IPS-18a (cell line): Measurements from ENCODE around the gene ITGB2.

Experiments used
- H3K27ac ChIP-seq: one replicate; pipeline ENCODE4 v1.5.1; 2013; ENCODE audit warnings: low read length
- H3K27me3 ChIP-seq: one replicate; pipeline ENCODE4 v1.6.1; 2013; ENCODE audit warnings: mild to moderate bottlenecking, low read length; ENCODE audit not compliant: control insufficient read depth, insufficient read depth
- H3K36me3 ChIP-seq: one replicate; pipeline ENCODE4 v1.6.1; 2013; ENCODE audit warnings: low read depth, low read length; ENCODE audit not compliant: control insufficient read depth
- H3K4me1 ChIP-seq: one replicate; pipeline ENCODE4 v1.6.1; 2013; ENCODE audit warnings: low read depth, low read length; ENCODE audit not compliant: control insufficient read depth
- H3K4me3 ChIP-seq: one replicate; pipeline ENCODE4 v1.5.1; 2013; ENCODE audit warnings: low read length
- H3K9ac ChIP-seq: one replicate; pipeline ENCODE4 v1.6.1; 2013; ENCODE audit warnings: mild to moderate bottlenecking, low read length, moderate library complexity
- H3K9me3 ChIP-seq: one replicate; pipeline ENCODE4 v1.6.1; 2013; ENCODE audit warnings: low read depth, low read length; ENCODE audit not compliant: control insufficient read depth

Gene ITGB2

DNA sequence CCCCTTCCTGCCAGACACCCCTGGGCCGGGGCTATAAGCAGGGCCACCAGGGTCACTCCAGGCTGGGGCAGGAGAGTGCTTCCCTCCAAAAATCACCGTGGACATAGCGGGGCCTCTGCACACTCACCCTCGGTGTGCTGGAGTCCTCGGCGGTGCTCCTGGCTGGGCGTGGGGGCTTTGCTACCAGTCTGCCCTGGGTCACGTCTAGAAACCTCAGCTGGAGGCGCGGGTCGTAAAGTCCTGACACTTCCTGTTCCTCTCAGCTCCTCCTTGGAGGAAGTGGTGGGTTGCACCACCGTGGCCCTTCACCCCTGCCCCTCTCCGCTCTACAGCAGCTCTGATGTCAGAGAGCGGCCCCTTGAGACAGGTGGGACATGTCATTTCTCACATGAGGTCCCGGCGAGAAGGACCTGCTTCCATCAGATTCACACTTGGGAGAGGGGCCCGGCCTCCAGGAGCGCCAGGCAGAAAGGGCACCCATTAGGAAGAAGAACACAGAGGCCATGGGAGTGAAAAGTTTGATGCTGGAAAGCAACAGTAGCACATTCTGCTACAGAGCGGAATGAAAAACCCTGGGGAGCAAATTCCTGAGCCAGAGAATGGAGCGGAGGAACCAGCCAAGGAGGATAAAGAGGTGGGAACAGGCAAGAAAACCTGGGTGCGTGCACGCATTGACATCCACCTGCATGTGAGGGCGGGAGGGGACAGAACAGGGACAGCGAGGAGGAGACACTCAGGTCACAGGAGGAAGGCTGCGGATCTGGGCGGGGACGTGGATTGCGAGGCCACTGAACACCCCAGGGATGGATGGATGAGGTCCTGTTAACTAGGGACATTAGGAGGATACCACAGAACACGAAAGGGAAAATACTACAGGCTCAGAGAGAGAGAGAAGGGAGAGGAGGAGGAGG, at the start of gene ITGB2:
ITGB2 (minus strand) TSS at position 206 of the 911 bp plus-strand sequence. CDS start 10,117 bp downstream, outside the sequence.
- H3K9ac ChIP-seq, result no peak within 1 kb of the TSS
- H3K4me3 ChIP-seq, result peak within 1 kb of the TSS; percentile 55
- H3K36me3 ChIP-seq, result no peaks in the 10 kb centered on the region
- H3K4me1 ChIP-seq, result no peaks in the 10 kb centered on the region
- H3K27me3 ChIP-seq, result peaks cover 83% of the 10 kb centered on the region
- no peaks in the 10 kb centered on the region for H3K9me3 ChIP-seq
- H3K27ac ChIP-seq, result no peak within 1 kb of the TSS

DNA sequence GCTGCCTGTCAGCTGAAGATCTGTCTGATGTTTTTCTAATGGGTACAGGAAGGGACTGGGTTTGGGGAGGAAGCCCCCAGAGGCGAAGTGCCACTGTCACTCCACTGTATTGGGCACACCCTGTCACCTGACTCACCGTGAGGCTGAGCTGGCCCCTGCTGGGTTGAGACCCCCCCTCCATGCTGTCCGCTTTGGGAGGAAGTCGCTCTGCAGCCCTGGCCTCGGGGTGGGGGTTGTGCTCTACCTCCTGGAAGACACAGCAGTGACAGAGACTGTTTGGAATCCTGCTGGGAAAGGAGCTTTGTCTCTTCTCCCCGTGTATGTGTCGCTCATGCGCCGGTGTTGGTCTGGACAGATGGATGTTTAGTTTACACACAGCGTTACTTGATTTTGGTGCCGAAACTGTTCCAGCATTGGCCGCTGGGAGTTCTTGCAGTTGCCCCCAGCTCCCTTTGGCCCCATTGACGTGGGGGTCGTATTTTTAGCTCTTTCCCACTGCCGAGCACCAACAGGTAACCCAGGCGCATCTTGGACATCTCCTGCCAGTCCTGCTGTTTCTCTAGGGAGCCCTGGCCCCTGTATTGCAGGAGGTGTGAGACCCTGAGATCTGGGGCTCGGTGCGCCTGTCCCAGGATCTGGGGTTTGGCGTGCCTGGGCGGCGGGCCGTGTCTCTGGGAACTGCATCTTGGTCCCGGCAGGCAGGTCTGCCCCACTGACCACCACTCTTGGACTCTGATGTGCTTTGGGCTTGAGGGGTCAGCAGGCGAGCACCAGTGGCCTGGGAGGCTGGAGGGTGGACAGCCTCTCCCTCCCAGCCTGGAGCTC, 49.4 kb upstream of the ITGB2 start:
- Histone ChIP-seq H3K27me3 (no peaks in the 10 kb centered on the region), H3K36me3 (peaks cover 19% of the 10 kb centered on the region), H3K4me3 (no peak overlapping the region), H3K9me3 (no peaks in the 10 kb centered on the region), H3K27ac (no peak overlapping the region), H3K4me1 (no peaks in the 10 kb centered on the region), H3K9ac (no peak overlapping the region)

DNA sequence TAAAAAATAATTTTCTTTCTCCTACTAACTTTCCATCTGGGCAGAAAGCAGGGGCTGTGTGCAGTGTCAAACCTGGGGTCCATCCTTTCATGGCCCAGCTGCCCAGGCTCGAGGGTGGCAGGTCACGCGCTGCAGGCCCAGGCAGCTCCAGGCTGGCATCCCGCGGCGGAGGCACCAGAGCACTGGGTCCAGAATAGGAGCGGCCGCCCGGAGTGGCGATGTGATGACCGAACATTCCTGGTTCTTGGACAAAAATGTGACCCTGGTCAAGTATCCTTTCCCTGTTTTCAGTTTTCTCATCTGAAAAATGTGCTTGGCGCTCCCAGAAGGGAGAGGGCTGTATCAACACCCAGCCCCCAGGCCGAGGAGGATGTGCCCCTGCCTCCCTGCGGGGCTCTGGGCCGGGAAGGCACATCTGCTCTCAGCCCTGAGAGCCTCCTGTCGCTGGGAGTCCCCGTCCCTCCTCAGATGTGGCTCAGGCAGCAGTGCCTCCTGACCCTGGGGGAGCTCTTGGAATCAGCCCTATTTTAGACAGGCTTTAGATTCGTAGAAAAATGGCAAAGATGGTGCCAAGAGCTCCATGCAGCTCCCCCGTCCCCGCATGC, 48.5 kb upstream of the ITGB2 start:
- no peak overlapping the region for H3K27ac ChIP-seq
- H3K9ac ChIP-seq, result no peak overlapping the region
- H3K4me1 ChIP-seq, result no peaks in the 10 kb centered on the region
- no peaks in the 10 kb centered on the region for H3K27me3 ChIP-seq
- peaks cover 15% of the 10 kb centered on the region for H3K36me3 ChIP-seq
- H3K4me3 ChIP-seq, result no peak overlapping the region
- H3K9me3 ChIP-seq, result no peaks in the 10 kb centered on the region

DNA sequence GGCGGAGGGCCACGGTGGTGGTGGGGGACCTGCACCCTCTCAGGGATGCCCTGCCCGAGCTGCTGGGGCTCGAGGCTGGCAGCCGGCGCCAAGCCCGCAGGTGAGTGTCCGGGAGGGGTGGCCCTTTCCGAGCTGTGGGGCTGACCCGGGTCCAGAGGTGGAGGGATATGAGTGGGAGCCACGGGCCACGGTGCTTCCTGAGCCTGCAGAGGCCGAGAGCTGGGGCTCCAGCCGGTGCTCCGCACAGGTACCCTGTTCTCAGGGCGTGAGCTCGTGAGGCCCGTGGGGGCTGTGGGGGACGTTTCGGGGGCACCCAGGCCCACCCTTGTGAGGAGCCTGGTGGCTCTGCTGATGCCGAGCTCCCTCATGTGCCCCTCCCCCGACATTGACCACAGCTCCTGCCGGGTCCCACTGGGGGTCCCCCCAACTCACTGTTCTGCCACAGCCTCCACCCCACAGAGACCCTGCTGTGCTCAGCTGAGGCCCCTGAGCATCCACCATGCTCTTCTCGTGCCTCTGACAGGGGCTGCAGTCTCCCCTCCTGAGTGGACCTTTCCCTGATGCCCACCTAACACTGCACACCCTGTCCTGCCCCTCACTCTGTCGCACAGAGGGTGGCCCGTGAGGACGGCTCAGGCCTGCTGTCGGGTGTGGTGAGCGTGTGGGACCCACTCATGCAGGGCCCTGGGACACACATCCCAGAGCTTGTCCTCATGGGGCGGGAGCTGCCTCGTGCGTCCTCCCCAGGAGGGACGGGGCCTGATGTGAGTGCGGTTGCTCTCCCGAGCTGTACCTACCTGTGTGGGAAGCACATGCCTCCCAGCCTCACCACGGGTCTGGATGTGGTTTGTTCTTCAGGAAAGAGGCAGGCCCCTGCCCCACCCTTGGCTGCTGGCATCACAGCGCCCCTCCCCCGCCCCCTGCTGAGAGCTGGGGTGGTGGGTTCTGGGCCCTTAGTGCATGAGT, 46.7 kb upstream of the ITGB2 start:
- no peak overlapping the region for H3K4me3 ChIP-seq
- peaks cover 14% of the 10 kb centered on the region for H3K36me3 ChIP-seq
- H3K9ac ChIP-seq, result no peak overlapping the region
- no peaks in the 10 kb centered on the region for H3K27me3 ChIP-seq
- no peak overlapping the region for H3K27ac ChIP-seq
- no peaks in the 10 kb centered on the region for H3K4me1 ChIP-seq
- no peaks in the 10 kb centered on the region for H3K9me3 ChIP-seq

DNA sequence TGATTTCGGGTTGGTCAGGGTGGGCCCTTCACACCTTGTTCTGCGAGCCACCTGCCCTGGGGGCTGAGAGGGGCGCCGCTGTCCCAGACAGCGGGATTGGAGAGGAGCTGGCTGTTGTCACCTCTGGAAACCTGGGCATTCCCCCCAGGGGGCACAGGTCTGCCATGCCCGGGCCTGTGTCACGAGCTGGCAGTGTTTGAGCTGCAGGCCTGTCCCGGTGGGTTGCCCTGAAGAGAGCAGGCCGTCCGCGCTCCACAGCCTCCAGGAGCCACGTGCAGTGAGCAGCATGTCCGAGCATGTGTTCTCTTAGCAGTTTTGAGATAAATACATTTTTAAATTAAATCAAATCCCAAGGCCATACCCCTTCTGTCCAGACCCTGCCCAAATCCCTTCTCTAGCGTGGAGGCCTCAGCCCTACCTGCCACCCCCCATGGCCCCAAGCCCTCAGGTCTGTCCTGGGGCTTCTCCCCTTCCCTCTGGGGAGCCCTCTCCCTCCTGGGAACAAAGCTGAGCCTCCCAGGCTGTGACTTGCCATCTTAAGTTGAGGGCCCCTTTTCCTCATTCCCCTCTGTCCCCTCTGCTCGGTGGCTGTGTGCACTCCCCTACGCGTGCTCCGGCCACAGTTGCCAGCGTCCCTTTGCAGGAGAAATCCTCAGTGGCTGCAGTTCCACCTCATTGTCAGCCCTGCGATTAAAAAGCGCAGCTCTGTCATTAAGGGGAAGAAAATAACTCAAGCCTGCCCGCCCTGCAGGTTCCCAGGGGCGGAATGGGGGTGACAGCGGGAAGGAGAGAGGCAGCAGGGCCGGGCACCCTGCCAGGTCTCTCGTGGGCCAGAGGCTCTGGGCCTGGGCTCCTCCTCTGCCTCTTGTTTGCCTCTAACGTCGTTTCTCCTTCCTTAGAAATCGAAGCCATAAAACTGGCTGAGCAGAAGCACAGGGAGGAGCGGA, 45.7 kb upstream of the ITGB2 start:
- Histone ChIP-seq H3K4me1 (no peaks in the 10 kb centered on the region), H3K27me3 (no peaks in the 10 kb centered on the region), H3K36me3 (peaks cover 14% of the 10 kb centered on the region), H3K9ac (no peak overlapping the region), H3K27ac (no peak overlapping the region), H3K4me3 (no peak overlapping the region), H3K9me3 (no peaks in the 10 kb centered on the region)

DNA sequence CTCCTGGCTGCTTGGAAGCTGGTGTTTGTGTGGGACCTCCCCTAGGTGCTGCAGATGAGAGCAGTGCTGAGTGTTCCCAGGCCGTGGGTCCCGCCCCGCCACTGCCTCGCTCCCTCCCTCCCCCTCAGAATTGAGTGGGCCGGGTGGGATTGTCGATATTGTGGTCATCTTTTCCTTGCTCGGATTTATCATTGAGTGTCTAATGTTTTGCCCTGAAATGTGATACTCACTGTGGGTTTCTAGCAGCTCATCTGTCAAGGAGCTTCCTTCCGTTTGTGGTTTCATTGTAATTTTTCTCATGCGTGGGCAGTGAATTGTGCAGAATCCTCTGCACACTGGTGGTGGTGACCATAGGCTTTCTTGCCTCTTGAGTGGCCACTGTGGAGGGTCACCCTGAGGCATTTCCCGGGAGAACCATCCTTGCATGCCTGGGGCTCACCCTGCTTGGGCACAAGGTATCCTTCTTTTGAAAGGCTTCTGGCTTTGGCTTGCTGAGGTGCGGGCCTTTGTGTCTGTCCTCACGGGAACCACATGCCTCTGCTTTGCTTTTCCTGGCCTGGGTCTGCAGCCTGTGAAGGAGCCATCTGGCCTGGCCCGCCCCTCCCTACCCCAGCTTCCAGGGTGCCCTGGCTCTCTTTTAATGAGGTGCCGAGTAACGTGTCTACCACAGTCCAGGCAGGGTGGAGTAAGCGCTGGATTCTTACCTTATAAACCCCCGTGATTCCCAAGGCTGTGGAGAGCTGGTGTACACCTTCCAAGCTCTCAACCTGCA, 44.7 kb upstream of the ITGB2 start:
- no peaks in the 10 kb centered on the region for H3K9me3 ChIP-seq
- H3K36me3 ChIP-seq, result peaks cover 23% of the 10 kb centered on the region
- no peak overlapping the region for H3K9ac ChIP-seq
- no peak overlapping the region for H3K27ac ChIP-seq
- no peaks in the 10 kb centered on the region for H3K27me3 ChIP-seq
- H3K4me3 ChIP-seq, result no peak overlapping the region
- no peaks in the 10 kb centered on the region for H3K4me1 ChIP-seq

DNA sequence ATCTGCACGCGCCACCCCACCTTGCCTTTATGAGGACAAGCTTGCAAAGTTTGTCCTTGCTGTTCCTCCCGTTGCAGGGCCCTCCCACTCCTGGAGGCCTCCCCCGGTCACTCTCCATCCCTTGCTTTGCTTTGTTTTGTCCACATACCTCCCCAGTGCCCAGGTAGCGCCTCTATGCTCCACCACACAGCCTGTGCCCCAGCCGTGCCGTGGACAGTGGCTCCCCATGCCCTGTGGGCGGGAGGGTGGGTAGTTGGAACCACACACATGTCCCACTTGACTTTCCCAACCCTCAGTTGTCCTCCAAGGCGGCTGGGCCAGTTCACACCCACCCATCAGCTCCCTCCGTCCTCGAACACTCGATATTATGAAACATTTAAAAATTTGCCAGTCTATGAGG, 43.7 kb upstream of the ITGB2 start:
- no peaks in the 10 kb centered on the region for H3K27me3 ChIP-seq
- H3K4me3 ChIP-seq, result no peak overlapping the region
- H3K9me3 ChIP-seq, result no peaks in the 10 kb centered on the region
- H3K36me3 ChIP-seq, result peaks cover 27% of the 10 kb centered on the region
- no peak overlapping the region for H3K9ac ChIP-seq
- no peak overlapping the region for H3K27ac ChIP-seq
- no peaks in the 10 kb centered on the region for H3K4me1 ChIP-seq

DNA sequence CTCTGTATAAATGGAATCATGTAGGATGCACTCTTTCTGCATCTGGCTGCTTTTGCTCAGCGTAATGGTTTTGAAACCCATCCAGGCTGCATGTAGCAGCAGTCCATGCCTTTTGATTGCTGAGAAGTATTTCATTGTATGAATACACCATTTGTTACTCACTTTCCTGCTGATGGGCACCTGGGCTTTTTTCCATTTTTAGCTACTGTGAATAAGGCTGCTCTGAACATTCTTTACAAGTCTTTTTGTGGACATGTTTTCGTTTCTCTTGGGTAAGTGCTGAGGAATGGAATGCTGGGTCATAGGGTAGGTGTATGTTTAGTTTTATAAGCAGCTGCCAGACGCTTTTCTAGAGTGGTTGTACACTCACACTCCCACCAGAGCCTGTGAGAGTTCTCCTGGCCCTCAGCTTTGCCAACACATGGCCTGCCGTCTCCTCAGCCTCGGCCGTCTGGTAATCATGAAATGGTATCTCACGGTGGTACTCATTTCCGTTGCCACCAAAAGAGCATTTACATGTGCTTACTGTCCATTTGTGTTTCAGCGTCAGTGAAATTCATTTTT, 41.8 kb upstream of the ITGB2 start:
- Histone ChIP-seq H3K9ac (no peak overlapping the region), H3K4me3 (no peak overlapping the region), H3K27ac (no peak overlapping the region), H3K4me1 (no peaks in the 10 kb centered on the region), H3K9me3 (no peaks in the 10 kb centered on the region), H3K36me3 (peaks cover 19% of the 10 kb centered on the region), H3K27me3 (no peaks in the 10 kb centered on the region)

DNA sequence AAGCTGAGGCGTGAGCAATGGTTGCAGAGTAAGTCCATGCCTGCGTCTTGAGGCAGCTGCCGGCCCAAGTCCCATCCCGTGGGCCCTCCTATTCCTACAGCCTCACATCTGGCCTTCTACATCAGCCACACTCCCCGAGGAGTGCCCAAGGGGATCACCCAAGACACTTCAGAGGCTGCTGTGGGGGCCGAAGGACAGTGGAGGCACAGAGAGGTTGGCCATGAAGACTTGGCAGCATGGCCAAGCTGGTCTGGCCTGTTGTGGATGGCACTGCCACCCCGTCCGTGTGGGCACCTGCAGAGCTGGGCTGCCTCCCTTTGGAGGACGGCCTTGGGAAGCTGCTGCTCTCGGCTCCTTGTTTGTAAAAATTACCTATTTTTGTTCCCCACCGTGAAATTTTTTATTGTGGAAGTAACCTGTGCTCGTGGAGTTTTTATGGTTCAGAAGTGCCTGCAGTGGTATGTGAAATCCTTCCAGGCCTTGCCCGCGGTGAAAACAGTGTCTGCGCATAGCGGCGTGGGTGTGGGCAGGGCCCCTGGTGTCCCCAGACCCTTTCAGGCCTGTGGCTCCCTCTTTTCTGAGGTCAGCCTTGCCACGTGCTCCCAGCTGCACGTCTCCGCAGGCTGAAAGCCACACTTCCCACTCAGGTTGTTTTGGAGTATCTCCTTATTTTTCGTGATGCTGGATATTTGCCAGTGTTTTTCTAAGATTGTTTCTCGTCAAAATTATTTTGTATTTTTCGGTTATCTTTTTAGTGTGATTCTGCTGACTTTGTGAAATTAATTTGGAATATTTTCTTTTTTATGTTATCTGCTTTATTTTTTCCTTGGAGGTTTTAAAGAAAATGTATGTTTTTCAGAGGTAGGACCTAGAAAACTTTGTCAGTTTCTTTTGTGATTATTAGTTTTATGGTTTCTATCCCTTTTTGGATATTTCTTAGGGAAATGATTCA, 39.7 kb upstream of the ITGB2 start:
- H3K4me3 ChIP-seq, result no peak overlapping the region
- no peak overlapping the region for H3K27ac ChIP-seq
- H3K27me3 ChIP-seq, result no peaks in the 10 kb centered on the region
- H3K9me3 ChIP-seq, result no peaks in the 10 kb centered on the region
- H3K9ac ChIP-seq, result no peak overlapping the region
- peaks cover 30% of the 10 kb centered on the region for H3K36me3 ChIP-seq
- H3K4me1 ChIP-seq, result no peaks in the 10 kb centered on the region
